Mucosa of descending colon (tissue), 3 donors: Measurements from ENCODE around the gene LYSMD4. TPM values are rescaled to one million over a fixed set of nuclear protein-coding genes. Genes with fewer than 3 reads are reported as not detected.

ENCODE experiments used
- ATAC-seq: fragments of 200-7000 bp; cut with Tn5 transposase; one replicate; pipeline ENCODE4 v1.9.1; 2020; ENCODE audit warnings: mild to moderate bottlenecking, moderate library complexity
- DNase-seq, 3 donors: peaks; one replicate each; pipeline ENCODE4 v3.0.0-alpha.2; 2020
- H3K36me3 ChIP-seq: fragments of 200-600 bp; one replicate; pipeline ENCODE4 v1.8.0; 2021; ENCODE audit warnings: low read depth, mild to moderate bottlenecking
- H3K4me1 ChIP-seq: fragments of 200-600 bp; one replicate; pipeline ENCODE4 v1.8.0; 2021; ENCODE audit warnings: low read depth, mild to moderate bottlenecking
- H3K4me3 ChIP-seq: fragments of 200-600 bp; one replicate; pipeline ENCODE4 v1.8.0; 2021; ENCODE audit warnings: mild to moderate bottlenecking
- H3K9me3 ChIP-seq: fragments of 200-600 bp; one replicate; pipeline ENCODE4 v1.8.0; 2021; ENCODE audit warnings: mild to moderate bottlenecking
- intact Hi-C, 2 donors: fragments of 100-400 bp; cut with DNase I in 1 of 2; cut with micrococcal nuclease in 1 of 2; formaldehyde crosslinking; loops; one replicate each; pipeline versions ENCODE4 v1.11.0 to v1.11.1; 2022; cut with DNase I, micrococcal nuclease
- total RNA-seq, 3 donors: library from RNA; stranded (reverse); fragmentation: NEBNext Ultra II Directional in 2 of 3; extraction: Animal tissue kit (Norgen Biotek cat#: 25700) in 2 of 3; gene quantifications; one replicate each; pipeline versions ENCODE4 v1.2.1 to v1.2.4, GENCODE V29; 2021 to 2023
- TF ChIP-seq, protein P1 (sequence below): fragments of 200-600 bp; IDR thresholded peaks from one replicate; pipeline ENCODE4 v1.8.0; 2022; ENCODE audit warnings: antibody characterized with exemption, mild to moderate bottlenecking
- donor health status: DM: no; HTN: no; CAD: no; lungs with moderate emphysema.
- donor health status: DM: no; HTN: no; CAD: no.
- donor health status: DM: no; HTN: yes; CAD: no.

The LYSMD4 gene
- total RNA-seq, 3 donors from 2014 or later: 6.4 to 15.6 (median 13.4) TPM

DNA sequence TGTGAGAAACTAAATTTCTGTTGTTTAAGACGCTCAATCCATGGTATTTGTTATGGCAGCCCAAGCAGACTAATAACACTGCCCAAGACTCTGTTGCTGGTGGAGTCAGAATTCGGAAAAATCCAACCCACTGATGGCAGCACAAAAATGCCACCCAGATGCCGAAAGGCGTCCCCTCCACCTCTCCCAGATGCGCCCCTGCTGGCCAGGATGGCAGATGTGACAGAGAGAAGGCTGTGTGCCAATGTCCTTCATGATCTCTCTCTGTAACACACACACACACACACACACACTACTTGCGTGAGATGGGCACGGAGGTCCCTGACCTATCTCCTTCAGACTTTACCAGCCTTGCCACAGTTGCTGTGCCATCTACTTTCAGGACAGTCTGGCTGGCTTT lies 10.9 kb upstream of the LYSMD4 start:
- ATAC-seq (no peak), DNase-seq (no peak)
- no peaks in the 10 kb centered on the region for H3K36me3 ChIP-seq
- no peak overlapping the region for H3K4me3 ChIP-seq
- no peaks in the 10 kb centered on the region for H3K9me3 ChIP-seq
- intact Hi-C loops: no loop called here
- no peaks in the 10 kb centered on the region for H3K4me1 ChIP-seq
- TF ChIP-seq, protein P1, sequence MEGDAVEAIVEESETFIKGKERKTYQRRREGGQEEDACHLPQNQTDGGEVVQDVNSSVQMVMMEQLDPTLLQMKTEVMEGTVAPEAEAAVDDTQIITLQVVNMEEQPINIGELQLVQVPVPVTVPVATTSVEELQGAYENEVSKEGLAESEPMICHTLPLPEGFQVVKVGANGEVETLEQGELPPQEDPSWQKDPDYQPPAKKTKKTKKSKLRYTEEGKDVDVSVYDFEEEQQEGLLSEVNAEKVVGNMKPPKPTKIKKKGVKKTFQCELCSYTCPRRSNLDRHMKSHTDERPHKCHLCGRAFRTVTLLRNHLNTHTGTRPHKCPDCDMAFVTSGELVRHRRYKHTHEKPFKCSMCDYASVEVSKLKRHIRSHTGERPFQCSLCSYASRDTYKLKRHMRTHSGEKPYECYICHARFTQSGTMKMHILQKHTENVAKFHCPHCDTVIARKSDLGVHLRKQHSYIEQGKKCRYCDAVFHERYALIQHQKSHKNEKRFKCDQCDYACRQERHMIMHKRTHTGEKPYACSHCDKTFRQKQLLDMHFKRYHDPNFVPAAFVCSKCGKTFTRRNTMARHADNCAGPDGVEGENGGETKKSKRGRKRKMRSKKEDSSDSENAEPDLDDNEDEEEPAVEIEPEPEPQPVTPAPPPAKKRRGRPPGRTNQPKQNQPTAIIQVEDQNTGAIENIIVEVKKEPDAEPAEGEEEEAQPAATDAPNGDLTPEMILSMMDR: no peak

GRCh38 chr15:99741835-99742234 lies 8.6 kb upstream of the LYSMD4 start:
- TF ChIP-seq, protein P1: no peak
- intact Hi-C loops: no loop called here
- no peak overlapping the region for H3K4me3 ChIP-seq
- ATAC-seq: no peak
- H3K9me3 ChIP-seq: no peaks in the 10 kb centered on the region
- H3K4me1 ChIP-seq: no peaks in the 10 kb centered on the region
- no peaks in the 10 kb centered on the region for H3K36me3 ChIP-seq
- no peak for DNase-seq

GRCh38 chr15:99738021-99738847 lies 5.0 kb upstream of the LYSMD4 start:
- Histone ChIP-seq H3K4me3 (no peak overlapping the region), H3K9me3 (no peaks in the 10 kb centered on the region), H3K4me1 (peaks cover 6% of the 10 kb centered on the region), H3K36me3 (no peaks in the 10 kb centered on the region)
- DNase-seq: no peak
- TF ChIP-seq, protein P1: no peak
- ATAC-seq: no peak
- intact Hi-C loops: no loop called here

DNA sequence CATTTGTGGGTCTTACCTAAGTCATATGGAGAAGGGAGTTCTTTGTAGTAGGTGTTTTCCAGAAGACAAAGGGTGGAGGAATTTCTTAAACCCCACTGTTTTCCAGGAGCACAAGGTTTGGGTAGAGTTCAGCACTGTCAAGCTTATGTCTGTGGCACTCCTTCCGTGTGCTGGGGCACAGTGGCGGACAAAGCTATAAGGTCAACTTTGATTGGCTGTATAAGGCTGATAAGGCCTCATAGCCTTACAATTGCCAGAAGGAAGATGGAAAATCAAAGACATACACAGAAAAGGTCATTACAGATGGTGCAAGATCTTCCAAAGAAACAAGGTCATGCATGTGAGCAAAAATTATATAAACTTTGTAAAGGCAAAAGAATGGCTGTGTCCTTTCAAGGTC lies 3.5 kb upstream of the LYSMD4 start:
- no peak for ATAC-seq
- intact Hi-C loops: no loop called here
- TF ChIP-seq, protein P1: no peak
- Histone ChIP-seq H3K9me3 (no peaks in the 10 kb centered on the region), H3K4me1 (peaks cover 6% of the 10 kb centered on the region), H3K36me3 (no peaks in the 10 kb centered on the region), H3K4me3 (no peak overlapping the region)
- no peak for DNase-seq

DNA sequence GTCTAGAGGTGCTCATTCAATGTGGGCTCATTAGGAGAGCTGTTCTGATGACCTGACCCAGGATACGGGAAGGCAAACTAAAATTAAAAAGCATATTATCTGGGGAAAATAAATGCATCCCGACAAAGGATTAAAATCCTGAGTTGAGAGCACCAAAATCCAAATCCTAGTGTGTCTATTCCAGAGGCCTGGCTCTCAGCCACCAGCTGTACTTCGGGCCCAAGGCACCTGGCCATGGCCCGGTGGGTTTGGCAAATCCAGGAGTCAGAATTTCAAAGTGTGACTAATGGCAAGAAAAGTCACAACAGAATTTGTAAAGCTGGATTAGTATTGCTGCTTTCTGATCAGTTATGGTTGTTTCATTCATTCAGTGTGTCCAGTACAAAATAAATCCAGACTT lies 2.6 kb upstream of the LYSMD4 start:
- H3K9me3 ChIP-seq: no peaks in the 10 kb centered on the region
- DNase-seq (no peak), ATAC-seq (no peak)
- TF ChIP-seq, protein P1: no peak
- intact Hi-C loops: no loop called here
- H3K4me3 ChIP-seq: no peak overlapping the region
- H3K36me3 ChIP-seq: no peaks in the 10 kb centered on the region
- peaks cover 6% of the 10 kb centered on the region for H3K4me1 ChIP-seq
